ENCODE measurements around the gene PYCARD.
"Not testable (repeated sequence)": the region's sequence is repeated elsewhere in the genome, so short reads cannot be mapped to it uniquely, and the experiment has no call there.

Gene PYCARD

DNA sequence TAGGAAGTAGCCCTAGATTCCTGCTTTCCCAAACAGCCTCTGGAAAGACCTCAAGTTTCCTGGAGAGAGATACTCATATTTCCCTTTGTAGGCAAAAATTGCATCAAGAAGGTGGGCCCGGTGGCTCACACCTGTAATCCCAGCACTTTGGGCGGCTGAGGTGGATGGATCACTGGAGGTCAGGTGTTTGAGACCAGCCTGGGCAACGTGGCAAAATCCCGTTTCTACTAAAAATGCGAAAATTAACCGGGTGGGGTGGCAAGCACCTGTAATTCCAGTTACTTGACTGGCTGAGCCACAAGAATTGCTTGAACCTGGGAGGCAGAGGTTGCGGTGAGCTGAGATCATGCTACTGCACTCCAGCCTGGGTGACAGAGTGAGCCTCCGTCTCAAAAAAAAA, 2.4 kb downstream of the PYCARD start:
- not testable (repeated sequence) for H3K27me3 ChIP-seq (replicated peaks; ENCODE audit: control insufficient read depth, insufficient read depth, low read length, poor library complexity, severe bottlenecking); H3K9me3 ChIP-seq (ENCODE audit: control insufficient read depth, low read length); H3K4me3 ChIP-seq (ENCODE audit: insufficient read depth, low read depth, low read length, poor library complexity, severe bottlenecking); H3K27ac ChIP-seq (ENCODE audit: insufficient read depth, low read length, poor library complexity, severe bottlenecking); DNase-seq
- Histone ChIP-seq H3K36me3 (ENCODE audit: control insufficient read depth, insufficient read depth, low read length) (peaks cover 11% of the 10 kb centered on the region), H3K4me1 (ENCODE audit: control insufficient read depth, insufficient read depth, low read length, poor library complexity, severe bottlenecking) (peaks cover 34% of the 10 kb centered on the region)

- DNase-seq = no peak
- H3K27me3 ChIP-seq (replicated peaks; ENCODE audit: control insufficient read depth, insufficient read depth, low read length, poor library complexity, severe bottlenecking) = no peaks in the 10 kb centered on the region
- peaks cover 34% of the 10 kb centered on the region for H3K4me1 ChIP-seq (ENCODE audit: control insufficient read depth, insufficient read depth, low read length, poor library complexity, severe bottlenecking)
- no peaks in the 10 kb centered on the region for H3K9me3 ChIP-seq (ENCODE audit: control insufficient read depth, low read length)
- H3K27ac ChIP-seq (ENCODE audit: insufficient read depth, low read length, poor library complexity, severe bottlenecking) = no peak overlapping the region
- H3K36me3 ChIP-seq (ENCODE audit: control insufficient read depth, insufficient read depth, low read length) = peaks cover 16% of the 10 kb centered on the region
- H3K4me3 ChIP-seq (ENCODE audit: insufficient read depth, low read depth, low read length, poor library complexity, severe bottlenecking) = no peak overlapping the region
These were observed 3.0 kb downstream of the PYCARD start for GRCh38 chr16:31199430-31200041.

DNA sequence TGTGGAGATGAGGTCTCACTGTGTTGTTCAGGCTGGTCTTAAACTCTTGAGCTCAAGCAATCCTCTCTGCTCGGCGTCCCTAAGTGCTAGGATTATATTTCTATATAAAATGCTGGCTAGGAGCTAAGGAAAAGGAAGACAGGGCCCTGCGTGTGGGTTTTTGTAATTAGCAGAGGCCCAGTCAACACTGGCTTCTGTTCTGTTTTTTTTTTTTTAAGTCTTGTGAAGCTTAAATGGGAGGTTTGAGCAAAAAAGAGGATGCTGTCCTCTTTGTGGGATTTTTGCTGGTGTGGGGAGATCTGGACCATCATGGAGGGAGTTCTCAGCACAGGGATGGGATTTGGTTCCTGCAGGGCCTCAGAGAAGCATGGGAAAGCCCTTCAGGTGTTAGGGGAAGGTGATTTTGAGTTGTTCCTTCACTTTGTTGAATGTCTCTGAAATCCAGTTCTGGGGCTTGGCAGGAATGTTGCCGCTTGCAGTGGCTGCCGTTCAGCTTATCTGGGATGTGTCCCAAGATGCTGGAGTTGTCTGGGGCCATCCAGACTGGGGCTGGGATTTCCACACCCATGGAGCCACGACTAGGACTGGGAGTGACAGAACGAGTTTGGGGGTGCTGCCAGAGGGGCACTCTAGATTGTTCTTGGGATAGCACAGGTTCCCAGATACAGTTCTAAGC, 4.2 kb downstream of the PYCARD start:
- Histone ChIP-seq H3K9me3 (ENCODE audit: control insufficient read depth, low read length) (no peaks in the 10 kb centered on the region), H3K27ac (ENCODE audit: insufficient read depth, low read length, poor library complexity, severe bottlenecking) (no peak overlapping the region), H3K4me1 (ENCODE audit: control insufficient read depth, insufficient read depth, low read length, poor library complexity, severe bottlenecking) (peaks cover 34% of the 10 kb centered on the region), H3K27me3 (replicated peaks; ENCODE audit: control insufficient read depth, insufficient read depth, low read length, poor library complexity, severe bottlenecking) (no peaks in the 10 kb centered on the region), H3K4me3 (ENCODE audit: insufficient read depth, low read depth, low read length, poor library complexity, severe bottlenecking) (no peak overlapping the region), H3K36me3 (ENCODE audit: control insufficient read depth, insufficient read depth, low read length) (peaks cover 26% of the 10 kb centered on the region)
- DNase-seq = no peak

DNA sequence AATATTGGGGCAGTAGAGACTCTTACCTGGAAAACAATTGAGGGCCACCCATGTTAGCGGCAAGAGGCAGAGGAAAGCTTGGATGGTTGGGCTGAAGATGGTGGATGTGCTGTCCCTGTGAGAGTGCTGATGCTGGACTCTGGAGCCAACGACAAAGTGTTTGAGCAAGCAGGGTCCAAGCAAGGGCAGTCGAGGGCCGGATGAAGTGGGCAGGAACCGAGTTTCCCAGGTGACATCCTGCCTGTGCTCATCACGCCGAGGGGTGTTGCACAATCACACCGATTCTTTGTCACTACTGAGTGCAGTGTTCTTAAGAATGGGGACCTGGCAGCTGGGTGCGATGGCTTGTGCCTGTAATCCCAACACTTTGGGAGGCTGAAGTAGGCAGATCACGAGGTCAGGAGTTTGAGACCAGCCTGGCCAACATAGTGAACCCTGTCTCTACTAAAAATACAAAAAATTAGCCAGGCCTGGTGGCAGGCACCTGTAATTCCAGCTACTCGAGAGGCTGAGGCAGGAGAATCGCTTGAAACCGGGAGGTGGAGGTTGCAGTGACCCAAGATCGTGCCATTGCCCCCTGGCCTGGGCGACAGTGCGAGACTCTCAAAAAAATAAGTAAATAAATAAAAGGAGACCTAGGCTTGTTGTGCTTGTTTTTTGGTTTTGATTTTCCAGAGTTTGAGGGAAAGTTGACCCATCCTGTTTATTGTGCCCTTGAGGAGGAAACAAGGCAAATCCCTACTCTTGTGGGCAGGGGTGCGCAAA, 6.1 kb downstream of the PYCARD start:
- H3K9me3 ChIP-seq (ENCODE audit: control insufficient read depth, low read length) = no peaks in the 10 kb centered on the region
- H3K4me3 ChIP-seq (ENCODE audit: insufficient read depth, low read depth, low read length, poor library complexity, severe bottlenecking) = no peak overlapping the region
- peaks cover 22% of the 10 kb centered on the region for H3K4me1 ChIP-seq (ENCODE audit: control insufficient read depth, insufficient read depth, low read length, poor library complexity, severe bottlenecking)
- no peak overlapping the region for H3K27ac ChIP-seq (ENCODE audit: insufficient read depth, low read length, poor library complexity, severe bottlenecking)
- peaks cover 43% of the 10 kb centered on the region for H3K36me3 ChIP-seq (ENCODE audit: control insufficient read depth, insufficient read depth, low read length)
- no peaks in the 10 kb centered on the region for H3K27me3 ChIP-seq (replicated peaks; ENCODE audit: control insufficient read depth, insufficient read depth, low read length, poor library complexity, severe bottlenecking)
- no peak for DNase-seq

DNA sequence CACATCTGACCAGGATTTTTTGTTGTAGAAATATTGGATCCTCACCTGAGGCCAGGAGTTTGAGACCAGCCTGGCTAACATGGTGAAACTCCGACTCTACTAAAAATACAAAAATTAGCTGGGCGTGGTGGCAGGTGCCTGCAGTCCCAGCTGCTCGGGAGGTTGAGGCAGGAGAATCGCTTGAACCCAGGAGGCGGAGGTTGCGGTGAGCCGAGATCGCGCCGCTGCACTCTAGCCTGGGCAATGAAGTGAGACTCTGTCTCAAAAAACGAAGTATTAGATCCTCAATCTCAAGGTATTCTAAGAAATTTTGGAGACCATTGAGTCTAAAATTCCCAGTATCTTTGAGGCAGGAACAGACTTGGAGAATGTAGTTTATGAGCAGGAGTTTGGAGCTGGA, 6.7 kb downstream of the PYCARD start:
- H3K4me3 ChIP-seq (ENCODE audit: insufficient read depth, low read depth, low read length, poor library complexity, severe bottlenecking); H3K9me3 ChIP-seq (ENCODE audit: control insufficient read depth, low read length); DNase-seq; H3K27me3 ChIP-seq (replicated peaks; ENCODE audit: control insufficient read depth, insufficient read depth, low read length, poor library complexity, severe bottlenecking); H3K27ac ChIP-seq (ENCODE audit: insufficient read depth, low read length, poor library complexity, severe bottlenecking): not testable (repeated sequence)
- H3K36me3 ChIP-seq (ENCODE audit: control insufficient read depth, insufficient read depth, low read length) = peaks cover 49% of the 10 kb centered on the region
- peaks cover 16% of the 10 kb centered on the region for H3K4me1 ChIP-seq (ENCODE audit: control insufficient read depth, insufficient read depth, low read length, poor library complexity, severe bottlenecking)

- Histone ChIP-seq H3K36me3 (ENCODE audit: control insufficient read depth, insufficient read depth, low read length) (peaks cover 59% of the 10 kb centered on the region), H3K27ac (ENCODE audit: insufficient read depth, low read length, poor library complexity, severe bottlenecking) (no peak overlapping the region), H3K4me1 (ENCODE audit: control insufficient read depth, insufficient read depth, low read length, poor library complexity, severe bottlenecking) (peaks cover 6% of the 10 kb centered on the region), H3K27me3 (replicated peaks; ENCODE audit: control insufficient read depth, insufficient read depth, low read length, poor library complexity, severe bottlenecking) (no peaks in the 10 kb centered on the region), H3K4me3 (ENCODE audit: insufficient read depth, low read depth, low read length, poor library complexity, severe bottlenecking) (no peak overlapping the region), H3K9me3 (ENCODE audit: control insufficient read depth, low read length) (no peaks in the 10 kb centered on the region)
- DNase-seq = no peak
These were observed 7.7 kb downstream of the PYCARD start for GRCh38 chr16:31194898-31195297.

DNA sequence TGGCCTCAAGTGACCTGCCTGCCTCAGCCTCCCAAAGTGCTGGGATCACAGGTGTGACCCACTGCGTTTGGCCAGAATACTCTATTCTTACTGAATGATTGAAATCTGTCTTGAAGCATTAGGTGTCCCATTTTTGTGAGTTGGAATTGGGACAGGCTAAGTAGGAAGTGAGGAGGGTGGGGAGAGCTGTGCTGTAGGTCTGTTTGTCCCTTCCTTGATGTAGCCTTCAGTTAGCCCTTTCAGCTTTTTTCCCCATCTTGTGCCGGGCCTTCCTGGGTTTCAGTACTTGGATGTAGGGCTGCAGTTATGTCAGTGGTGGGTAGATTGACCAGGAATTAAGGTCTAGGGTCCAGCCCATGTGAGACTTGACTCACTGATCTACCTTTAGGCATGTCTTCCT, 8.7 kb downstream of the PYCARD start:
- Histone ChIP-seq H3K4me3 (ENCODE audit: insufficient read depth, low read depth, low read length, poor library complexity, severe bottlenecking) (no peak overlapping the region), H3K36me3 (ENCODE audit: control insufficient read depth, insufficient read depth, low read length) (peaks cover 69% of the 10 kb centered on the region), H3K9me3 (ENCODE audit: control insufficient read depth, low read length) (no peaks in the 10 kb centered on the region), H3K27ac (ENCODE audit: insufficient read depth, low read length, poor library complexity, severe bottlenecking) (no peak overlapping the region), H3K27me3 (replicated peaks; ENCODE audit: control insufficient read depth, insufficient read depth, low read length, poor library complexity, severe bottlenecking) (no peaks in the 10 kb centered on the region), H3K4me1 (ENCODE audit: control insufficient read depth, insufficient read depth, low read length, poor library complexity, severe bottlenecking) (no peaks in the 10 kb centered on the region)
- DNase-seq = no peak

DNA sequence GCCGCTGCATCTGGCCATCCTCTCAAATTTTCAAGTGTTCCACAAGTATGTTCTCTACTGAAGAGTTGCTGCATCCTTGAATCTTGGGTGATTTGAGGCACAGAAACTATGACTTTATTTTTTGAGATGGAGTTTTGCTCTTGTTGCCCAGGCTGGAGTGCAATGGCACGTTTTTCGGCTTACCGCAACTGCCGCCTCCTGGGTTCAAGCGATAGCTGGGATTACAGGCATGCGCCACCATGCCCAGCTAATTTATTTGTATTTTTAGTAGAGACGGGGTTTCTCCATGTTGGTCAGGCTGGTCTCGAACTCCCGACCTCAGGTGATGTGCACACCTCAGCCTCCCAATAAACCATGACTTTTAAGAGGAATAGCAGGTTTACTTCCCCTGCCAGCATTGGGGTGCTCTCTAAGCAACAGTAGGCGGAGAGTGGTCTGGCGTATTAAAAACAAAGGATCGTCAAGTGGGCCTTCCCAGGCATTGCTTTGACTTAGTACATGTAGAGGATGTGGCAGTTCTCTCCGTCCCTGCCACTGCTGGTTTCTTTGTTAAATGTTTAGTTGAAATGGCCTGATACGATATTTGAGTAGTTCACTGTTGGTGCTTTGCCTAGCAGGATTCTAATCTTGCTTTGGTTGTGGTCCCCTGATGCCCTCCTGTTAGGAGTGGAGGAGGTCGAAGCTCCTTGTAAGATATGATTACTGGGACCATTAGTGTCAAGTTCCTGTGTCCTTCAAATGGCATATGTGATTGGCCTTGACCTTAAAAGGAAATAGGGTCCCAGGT, 9.5 kb downstream of the PYCARD start:
- no peak overlapping the region for H3K4me3 ChIP-seq (ENCODE audit: insufficient read depth, low read depth, low read length, poor library complexity, severe bottlenecking)
- no peaks in the 10 kb centered on the region for H3K4me1 ChIP-seq (ENCODE audit: control insufficient read depth, insufficient read depth, low read length, poor library complexity, severe bottlenecking)
- no peak for DNase-seq
- H3K9me3 ChIP-seq (ENCODE audit: control insufficient read depth, low read length) = no peaks in the 10 kb centered on the region
- H3K36me3 ChIP-seq (ENCODE audit: control insufficient read depth, insufficient read depth, low read length) = peaks cover 77% of the 10 kb centered on the region
- H3K27ac ChIP-seq (ENCODE audit: insufficient read depth, low read length, poor library complexity, severe bottlenecking) = no peak overlapping the region
- no peaks in the 10 kb centered on the region for H3K27me3 ChIP-seq (replicated peaks; ENCODE audit: control insufficient read depth, insufficient read depth, low read length, poor library complexity, severe bottlenecking)

GRCh38 chr16:31191697-31192428, 10.7 kb downstream of the PYCARD start:
- no peaks in the 10 kb centered on the region for H3K4me1 ChIP-seq (ENCODE audit: control insufficient read depth, insufficient read depth, low read length, poor library complexity, severe bottlenecking)
- no peak overlapping the region for H3K27ac ChIP-seq (ENCODE audit: insufficient read depth, low read length, poor library complexity, severe bottlenecking)
- peaks cover 89% of the 10 kb centered on the region for H3K36me3 ChIP-seq (ENCODE audit: control insufficient read depth, insufficient read depth, low read length)
- no peaks in the 10 kb centered on the region for H3K27me3 ChIP-seq (replicated peaks; ENCODE audit: control insufficient read depth, insufficient read depth, low read length, poor library complexity, severe bottlenecking)
- H3K9me3 ChIP-seq (ENCODE audit: control insufficient read depth, low read length) = no peaks in the 10 kb centered on the region
- no peak for DNase-seq
- no peak overlapping the region for H3K4me3 ChIP-seq (ENCODE audit: insufficient read depth, low read depth, low read length, poor library complexity, severe bottlenecking)

Data from effector memory CD4-positive, alpha-beta T cell (primary cell).